ENCODE results near the gene PTPRG.

PTPRG gene

DNA sequence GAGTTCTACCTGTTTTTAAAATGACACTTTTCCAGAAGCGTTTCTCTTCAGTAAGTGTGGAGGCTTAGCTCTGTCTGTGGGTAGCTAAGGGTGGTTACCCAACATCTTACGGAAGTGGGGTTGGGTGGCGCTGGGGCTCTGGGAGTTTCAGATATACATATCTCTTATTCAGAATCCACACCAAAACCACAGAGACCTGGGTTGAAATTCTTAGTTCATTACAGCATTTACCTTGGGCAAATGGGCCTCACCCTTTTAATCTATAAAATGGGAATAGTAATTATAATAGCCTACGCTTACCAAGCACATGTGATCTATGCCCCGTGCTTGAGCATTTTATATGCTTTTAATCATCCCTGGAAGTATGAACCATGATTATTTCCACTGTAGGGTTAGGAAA lies 9.4 kb downstream of the PTPRG start:
- H3K27ac ChIP-seq = no peak overlapping the region
- TF ChIP-seq, protein P1, sequence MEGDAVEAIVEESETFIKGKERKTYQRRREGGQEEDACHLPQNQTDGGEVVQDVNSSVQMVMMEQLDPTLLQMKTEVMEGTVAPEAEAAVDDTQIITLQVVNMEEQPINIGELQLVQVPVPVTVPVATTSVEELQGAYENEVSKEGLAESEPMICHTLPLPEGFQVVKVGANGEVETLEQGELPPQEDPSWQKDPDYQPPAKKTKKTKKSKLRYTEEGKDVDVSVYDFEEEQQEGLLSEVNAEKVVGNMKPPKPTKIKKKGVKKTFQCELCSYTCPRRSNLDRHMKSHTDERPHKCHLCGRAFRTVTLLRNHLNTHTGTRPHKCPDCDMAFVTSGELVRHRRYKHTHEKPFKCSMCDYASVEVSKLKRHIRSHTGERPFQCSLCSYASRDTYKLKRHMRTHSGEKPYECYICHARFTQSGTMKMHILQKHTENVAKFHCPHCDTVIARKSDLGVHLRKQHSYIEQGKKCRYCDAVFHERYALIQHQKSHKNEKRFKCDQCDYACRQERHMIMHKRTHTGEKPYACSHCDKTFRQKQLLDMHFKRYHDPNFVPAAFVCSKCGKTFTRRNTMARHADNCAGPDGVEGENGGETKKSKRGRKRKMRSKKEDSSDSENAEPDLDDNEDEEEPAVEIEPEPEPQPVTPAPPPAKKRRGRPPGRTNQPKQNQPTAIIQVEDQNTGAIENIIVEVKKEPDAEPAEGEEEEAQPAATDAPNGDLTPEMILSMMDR (conservative IDR thresholded peaks at IDR 0.05) = no peak

GRCh38 chr3:61571516-61572336 lies 10.4 kb downstream of the PTPRG start:
- TF ChIP-seq, protein P1 (conservative IDR thresholded peaks at IDR 0.05) = no peak
- H3K27ac ChIP-seq = no peak overlapping the region

DNA sequence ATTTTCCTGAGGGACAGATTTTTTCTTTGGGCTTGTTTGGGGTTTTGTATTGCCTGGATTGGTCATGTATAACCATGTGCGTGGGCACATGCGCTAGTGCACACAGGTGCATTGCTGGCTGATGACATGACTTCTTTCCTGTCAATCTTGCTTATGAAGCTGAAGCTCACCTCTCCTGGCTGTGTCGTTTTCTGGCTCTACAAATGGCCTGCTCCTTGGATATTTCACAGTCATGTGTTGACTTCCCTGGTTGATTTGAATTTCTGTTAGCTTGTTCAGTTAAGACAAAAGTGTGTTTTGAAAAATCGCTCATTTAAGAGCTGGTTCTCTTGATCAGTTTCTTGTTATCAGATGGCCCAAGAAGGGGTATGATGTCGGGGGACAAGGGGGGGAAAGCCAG lies 11.5 kb downstream of the PTPRG start:
- no peak overlapping the region for H3K27ac ChIP-seq
- TF ChIP-seq, protein P1 (conservative IDR thresholded peaks at IDR 0.05) = no peak

DNA sequence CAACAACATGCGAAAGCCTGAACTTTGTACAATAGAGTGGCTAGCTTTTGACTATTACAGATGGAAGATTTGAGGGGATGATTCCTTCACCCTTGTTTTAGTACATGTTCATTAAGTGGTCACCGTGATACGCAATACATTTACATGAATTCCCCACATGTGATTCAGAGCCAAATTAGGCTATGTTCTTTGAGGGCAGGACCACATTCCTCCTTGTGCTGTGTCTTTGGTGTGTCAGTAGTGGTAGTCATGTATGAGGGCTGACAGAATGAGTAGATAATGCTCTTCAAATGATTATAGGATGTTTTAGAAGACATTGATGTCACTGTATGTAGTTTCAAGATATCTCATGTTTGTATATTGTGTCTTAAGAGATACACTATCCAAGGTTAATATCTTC lies 12.1 kb downstream of the PTPRG start:
- H3K27ac ChIP-seq = no peak overlapping the region
- TF ChIP-seq, protein P1 (conservative IDR thresholded peaks at IDR 0.05) = no peak

- H3K27ac ChIP-seq = no peak overlapping the region
- TF ChIP-seq, protein P1 (conservative IDR thresholded peaks at IDR 0.05) = no peak
Observed at GRCh38 chr3:61574854-61575253, 13.5 kb downstream of the PTPRG start.

DNA sequence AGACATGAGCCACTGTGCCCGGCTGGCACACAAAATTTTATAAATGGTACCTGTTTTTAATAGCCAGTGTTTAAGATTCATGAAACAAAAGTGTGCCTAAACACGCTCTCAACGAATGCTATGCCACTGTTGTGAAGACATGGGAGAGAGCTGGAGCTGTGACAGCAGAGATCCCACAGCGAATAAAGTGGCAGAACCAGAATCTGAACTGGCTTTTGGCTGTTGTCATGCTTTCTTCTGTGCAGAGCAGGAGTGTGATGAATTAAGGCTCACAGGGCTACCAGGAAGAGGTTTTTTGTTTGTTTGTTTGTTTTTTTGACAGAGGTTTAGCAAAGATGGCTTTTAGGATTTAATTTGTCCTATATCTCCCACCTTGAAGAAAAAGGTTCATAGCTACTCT lies 14.5 kb downstream of the PTPRG start:
- H3K27ac ChIP-seq = 0 out of 2 replicates have a peak overlapping the region, but pooled peaks have one; percentile 9
- TF ChIP-seq, protein P1 (conservative IDR thresholded peaks at IDR 0.05) = no peak

DNA sequence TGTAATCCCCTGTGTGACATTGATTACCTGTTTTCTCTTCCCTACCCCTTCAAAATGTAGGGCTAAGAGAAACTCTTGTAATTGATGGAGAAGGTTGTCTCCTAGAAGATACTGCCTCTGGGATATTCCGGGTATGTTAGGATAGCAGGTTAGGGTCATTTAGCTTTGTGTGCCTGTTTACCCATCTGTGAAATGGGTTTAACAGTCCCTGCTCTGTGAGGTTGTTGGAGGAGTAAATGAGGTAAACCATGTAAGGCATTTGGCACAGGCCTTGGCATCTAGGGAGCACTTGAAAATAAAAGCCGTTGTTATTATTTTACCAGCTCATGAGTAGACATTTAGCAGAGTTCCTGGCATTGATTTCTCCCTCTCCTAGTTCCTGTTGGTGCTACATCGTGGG lies 16.4 kb downstream of the PTPRG start:
- TF ChIP-seq, protein P1 (conservative IDR thresholded peaks at IDR 0.05) = no peak
- H3K27ac ChIP-seq = no peak overlapping the region

Measured in VCaP (cell line).